K562 (cell line): ENCODE data around the gene FUT2. TPM values are rescaled to one million over a fixed set of nuclear protein-coding genes. Genes with fewer than 3 reads are reported as not detected.

ENCODE experiments used
- ATF7 ChIP-seq: fragments of 450-650 bp; IDR thresholded peaks from 2 replicates; pipeline ENCODE4 v1.7.1; 2014; ENCODE audit warnings: mild to moderate bottlenecking, moderate library complexity
- BCL6 ChIP-seq: fragments of 250-450 bp; sonication (Bioruptor Pico); IDR thresholded peaks from 2 replicates; pipeline ENCODE4 v1.4.0; 2020
- BRD4 ChIP-seq: fragments of 200-600 bp; sonication (generic); IDR thresholded peaks from 2 replicates; pipeline ENCODE4 v1.6.1; 2017; ENCODE audit warnings: inconsistent platforms
- CAMTA2 ChIP-seq: fragments of 250-450 bp; sonication (Bioruptor Pico); conservative IDR thresholded peaks from 2 replicates; pipeline ENCODE4 v1.5.1; 2022
- E2F6 ChIP-seq, 2 experiments: IDR thresholded peaks; 2 replicates each; pipeline ENCODE4 v1.6.1; 2011; ENCODE audit warnings: borderline replicate concordance in 1 of 2, control low read depth in 1 of 2, low read depth in 1 of 2, low read length in 1 of 2, mild to moderate bottlenecking in 1 of 2, mixed read lengths in 1 of 2, moderate library complexity in 1 of 2; ENCODE audit not compliant: insufficient read depth in 1 of 2, insufficient read length in 1 of 2, poor library complexity in 1 of 2, severe bottlenecking in 1 of 2; ENCODE audit errors: extremely low read depth in 1 of 2
- ERF ChIP-seq: fragments of 450-650 bp; formaldehyde crosslinking; IDR thresholded peaks from 2 replicates; pipeline ENCODE4 v1.4.0; 2020; ENCODE audit warnings: mild to moderate bottlenecking, mixed read lengths
- GTF2E2 ChIP-seq: fragments of 200-800 bp; sonication (Bioruptor generic); IDR thresholded peaks from 2 replicates; pipeline ENCODE4 v1.6.1; 2016; ENCODE audit warnings: missing genetic modification characterization, missing compliant biosample characterization
- ILF3 ChIP-seq: fragments of 450-650 bp; IDR thresholded peaks from 2 replicates; pipeline ENCODE4 v1.6.1; 2018; ENCODE audit warnings: antibody characterized with exemption, mild to moderate bottlenecking, moderate library complexity, borderline replicate concordance
- JUNB ChIP-seq: fragments of 450-650 bp; formaldehyde crosslinking; conservative IDR thresholded peaks from 2 replicates; pipeline ENCODE4 v1.4.0; 2020; ENCODE audit warnings: mild to moderate bottlenecking
- LEF1 ChIP-seq: fragments of 450-650 bp; IDR thresholded peaks from 2 replicates; pipeline ENCODE4 v1.6.1; 2016; ENCODE audit warnings: mild to moderate bottlenecking
- MTF1 ChIP-seq: fragments of 250-450 bp; sonication (Bioruptor Pico); IDR thresholded peaks from 2 replicates; pipeline ENCODE4 v1.9.0; 2021; ENCODE audit warnings: moderate library complexity, mild to moderate bottlenecking, inconsistent platforms, borderline replicate concordance
- NFATC3 ChIP-seq: fragments of 450-650 bp; IDR thresholded peaks from 2 replicates; pipeline ENCODE4 v1.6.1; 2017; ENCODE audit warnings: mild to moderate bottlenecking
- NR0B1 ChIP-seq: fragments of 450-650 bp; IDR thresholded peaks from one replicate; pipeline ENCODE4 v1.6.1; 2018; ENCODE audit warnings: mild to moderate bottlenecking, moderate library complexity; ENCODE audit not compliant: partially characterized antibody
- POU5F1 ChIP-seq: fragments of 150-350 bp; IDR thresholded peaks from 2 replicates; pipeline ENCODE4 v1.6.1; 2014; ENCODE audit warnings: borderline replicate concordance, low read length, low read depth, mild to moderate bottlenecking; ENCODE audit not compliant: partially characterized antibody
- ZBTB9 ChIP-seq: fragments of 450-650 bp; formaldehyde crosslinking; IDR thresholded peaks from 2 replicates; pipeline ENCODE4 v1.4.0; 2020; ENCODE audit warnings: mild to moderate bottlenecking, moderate library complexity
- ZNF431 ChIP-seq: sonication (generic); formaldehyde crosslinking; IDR thresholded peaks from 2 replicates; pipeline ENCODE4 v1.8.0; 2022; ENCODE audit warnings: mild to moderate bottlenecking, missing genetic modification reagents
- ZNF551 ChIP-seq: fragments of 250-450 bp; sonication (Bioruptor Pico); IDR thresholded peaks from 2 replicates; pipeline ENCODE4 v1.5.0; 2021; ENCODE audit warnings: mild to moderate bottlenecking, moderate library complexity
- ZNF79 ChIP-seq: fragments of 250-450 bp; sonication (Bioruptor Pico); IDR thresholded peaks from 2 replicates; pipeline ENCODE4 v1.4.0; 2020; ENCODE audit warnings: low read depth, mild to moderate bottlenecking, moderate library complexity
- polyA plus RNA-seq, 8 experiments: library from polyadenylated mRNA; depleted of rRNA in 4 of 8; stranded (reverse) in 5 of 8; unstranded in 3 of 8; fragments of >200 nt; fragmentation: Nextera tagmentation in 2 of 8; fragmentation: Illumina TruSeq in 1 of 8; extraction: Ambion mirVana in 2 of 8; extraction: Trizol in 1 of 8; gene quantifications; 2 replicates each; pipeline versions ENCODE4 v1.2.1 to v1.2.3, GENCODE V29; 2011 to 2014; ENCODE audit warnings: inconsistent platforms in 1 of 8, missing spikeins in 1 of 8
- total RNA-seq, 7 experiments: library from RNA; depleted of rRNA in 6 of 7; stranded (reverse); fragments of >200 nt in 6 of 7; fragmentation: Illumina TruSeq in 2 of 7; extraction: Trizol in 2 of 7; gene quantifications; 2 replicates each; pipeline versions ENCODE4 v1.2.1 to v1.2.3, GENCODE V29; 2011 to 2021; ENCODE audit warnings: low replicate concordance in 1 of 7
- TF ChIP-seq, protein P1 (sequence below), 3 experiments: fragments of 200-800 bp in 1 of 3; sonication (Bioruptor generic) in 1 of 3; sonication (generic) in 1 of 3; formaldehyde crosslinking in 1 of 3; IDR thresholded peaks; 2 replicates each; pipeline versions ENCODE4 v1.6.1 to v1.8.0; 2016 to 2022; ENCODE audit warnings: mild to moderate bottlenecking in 2 of 3, missing compliant biosample characterization in 2 of 3, missing genetic modification characterization in 2 of 3, missing genetic modification reagents in 1 of 3
- TF ChIP-seq, protein P2 (sequence below): fragments of 250-450 bp; sonication (Bioruptor Pico); IDR thresholded peaks from 2 replicates; pipeline ENCODE4 v1.8.0; 2021; ENCODE audit warnings: moderate library complexity, mild to moderate bottlenecking, inconsistent platforms

FUT2 gene
- total and polyA plus RNA-seq, 9 of the 15 experiments (the other 6 are each of a cell fraction or from before 2014, with no cell fraction given): 0.03 to 0.04 TPM; not detected in 7

DNA sequence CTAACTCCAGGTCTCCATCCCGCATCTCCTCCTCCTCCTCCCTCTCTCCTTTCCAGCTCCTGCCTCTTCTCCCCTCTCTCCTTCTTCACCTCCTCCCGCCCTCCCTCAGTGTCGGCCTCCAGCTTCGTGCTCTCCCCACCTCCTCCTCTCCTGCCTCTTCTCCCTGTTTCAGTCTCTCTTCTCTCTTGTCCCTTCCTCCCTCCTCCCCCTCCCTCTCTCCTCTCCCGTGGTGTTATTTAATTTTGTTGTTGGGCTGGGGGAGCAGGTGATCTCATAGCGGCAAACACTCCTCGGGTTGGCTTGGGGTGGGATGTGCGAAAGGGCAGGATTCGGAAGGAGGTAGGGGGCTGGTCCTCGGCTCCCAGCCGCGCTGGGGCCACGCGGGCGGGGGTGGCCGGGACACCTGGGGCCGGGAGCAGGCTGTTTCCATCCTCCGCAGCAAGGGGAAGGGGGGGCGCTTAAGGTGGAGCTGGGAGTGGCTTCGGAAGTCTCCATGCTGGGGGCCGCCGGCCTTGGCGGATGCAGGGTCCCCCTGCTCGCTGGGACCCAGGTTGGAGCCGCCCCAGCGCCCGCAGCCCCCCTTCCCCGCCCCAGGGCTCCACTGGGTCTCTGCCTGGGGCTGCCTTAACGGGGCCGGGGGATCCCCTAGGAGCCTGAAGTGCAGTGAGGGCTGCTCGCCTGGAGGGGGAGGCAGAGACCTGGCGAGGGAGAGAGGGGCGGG lies 49.6 kb upstream of the FUT2 start, which contains the start of gene CA11 (continued):
- TF ChIP-seq NR0B1 (no peak), MTF1 (CRISPR knock-in tag) (no peak), NFATC3 (peak; percentile 52; the same call in 1 of the 2 replicates), BCL6 (no peak), ILF3 (no peak), ZNF79 (no peak), ERF (no peak), BRD4 (no peak), LEF1 (0 out of 2 replicates have a peak, but pooled peaks have one; percentile 14), E2F6 (IDR thresholded peaks at IDR 0.05; ENCODE audit: borderline replicate concordance in 1 of 2, extremely low read depth in 1 of 2, insufficient read depth in 1 of 2, insufficient read length in 1 of 2, low read depth in 1 of 2, low read length in 1 of 2, poor library complexity in 1 of 2, severe bottlenecking in 1 of 2) (peak in 1 of 2 experiments; percentile 67), ATF7 (peak; percentile 53), CAMTA2 (CRISPR knock-in tag) (no peak), ZNF431 (CRISPR knock-in tag) (no peak), POU5F1 (no peak), GTF2E2 (tag) (no peak), ZNF551 (no peak), ZBTB9 (CRISPR knock-in tag) (no peak), JUNB (CRISPR knock-in tag) (no peak)
- TF ChIP-seq, protein P1, sequence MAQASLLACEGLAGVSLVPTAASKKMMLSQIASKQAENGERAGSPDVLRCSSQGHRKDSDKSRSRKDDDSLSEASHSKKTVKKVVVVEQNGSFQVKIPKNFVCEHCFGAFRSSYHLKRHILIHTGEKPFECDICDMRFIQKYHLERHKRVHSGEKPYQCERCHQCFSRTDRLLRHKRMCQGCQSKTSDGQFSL (CRISPR knock-in tag; IDR thresholded peaks at IDR 0.05): peak; percentile 96
- TF ChIP-seq, protein P1 (tag; IDR thresholded peaks at IDR 0.05): peak in 1 of 2 experiments; percentile 98; a peak in 2 of 4 replicates
- TF ChIP-seq, protein P2, sequence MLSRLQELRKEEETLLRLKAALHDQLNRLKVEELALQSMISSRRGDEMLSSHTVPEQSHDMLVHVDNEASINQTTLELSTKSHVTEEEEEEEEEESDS (CRISPR knock-in tag): no peak
